ENCODE data around the gene MR1. TPM values are rescaled to one million over a fixed set of nuclear protein-coding genes. Genes with fewer than 3 reads are reported as not detected.

Gene MR1
- total and polyA plus RNA-seq, 9 of the 15 experiments (the other 6 are each of a cell fraction or from before 2014, with no cell fraction given), result 9.7 to 21.7 (median 15.6) TPM

- TF ChIP-seq ZNF592 (IDR thresholded peaks at IDR 0.05) (peak; percentile 59), ZNF436 (CRISPR knock-in tag; IDR thresholded peaks at IDR 0.05) (peak; percentile 56; the same call in 1 of the 2 replicates), ZNF175 (CRISPR knock-in tag; IDR thresholded peaks at IDR 0.05; ENCODE audit: low read depth) (no peak), ZNF316 (IDR thresholded peaks at IDR 0.05) (peak; percentile 22; the same call in 1 of the 2 replicates), ZBTB9 (CRISPR knock-in tag; IDR thresholded peaks at IDR 0.05) (peak; percentile 71; the same call in 1 of the 2 replicates), NR3C1 (CRISPR knock-in tag; IDR thresholded peaks at IDR 0.05) (peak; percentile 78; the same call in 1 of the 2 replicates), ILF3 (IDR thresholded peaks at IDR 0.05; ENCODE audit: borderline replicate concordance) (peak; percentile 95; the same call in 1 of the 2 replicates), ZNF778 (CRISPR knock-in tag; IDR thresholded peaks at IDR 0.05) (no peak), SUPT5H (IDR thresholded peaks at IDR 0.05) (peak; percentile 100), E2F3 (CRISPR knock-in tag; IDR thresholded peaks at IDR 0.05) (no peak), ARID1B (IDR thresholded peaks at IDR 0.05) (peak; percentile 24; the same call in 1 of the 2 replicates), ZNF224 (CRISPR knock-in tag; IDR thresholded peaks at IDR 0.05) (peak; percentile 35), CCAR2 (IDR thresholded peaks at IDR 0.05; ENCODE audit: low read depth, low read length) (no peak), RHOXF2B (CRISPR knock-in tag; conservative IDR thresholded peaks at IDR 0.05) (peak; percentile 88)
- TF ChIP-seq, protein P1, sequence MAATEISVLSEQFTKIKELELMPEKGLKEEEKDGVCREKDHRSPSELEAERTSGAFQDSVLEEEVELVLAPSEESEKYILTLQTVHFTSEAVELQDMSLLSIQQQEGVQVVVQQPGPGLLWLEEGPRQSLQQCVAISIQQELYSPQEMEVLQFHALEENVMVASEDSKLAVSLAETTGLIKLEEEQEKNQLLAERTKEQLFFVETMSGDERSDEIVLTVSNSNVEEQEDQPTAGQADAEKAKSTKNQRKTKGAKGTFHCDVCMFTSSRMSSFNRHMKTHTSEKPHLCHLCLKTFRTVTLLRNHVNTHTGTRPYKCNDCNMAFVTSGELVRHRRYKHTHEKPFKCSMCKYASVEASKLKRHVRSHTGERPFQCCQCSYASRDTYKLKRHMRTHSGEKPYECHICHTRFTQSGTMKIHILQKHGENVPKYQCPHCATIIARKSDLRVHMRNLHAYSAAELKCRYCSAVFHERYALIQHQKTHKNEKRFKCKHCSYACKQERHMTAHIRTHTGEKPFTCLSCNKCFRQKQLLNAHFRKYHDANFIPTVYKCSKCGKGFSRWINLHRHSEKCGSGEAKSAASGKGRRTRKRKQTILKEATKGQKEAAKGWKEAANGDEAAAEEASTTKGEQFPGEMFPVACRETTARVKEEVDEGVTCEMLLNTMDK (IDR thresholded peaks at IDR 0.05; ENCODE audit: borderline replicate concordance, insufficient read depth, low read depth, low read length, poor library complexity, severe bottlenecking), result no peak
- TF ChIP-seq, protein P2, sequence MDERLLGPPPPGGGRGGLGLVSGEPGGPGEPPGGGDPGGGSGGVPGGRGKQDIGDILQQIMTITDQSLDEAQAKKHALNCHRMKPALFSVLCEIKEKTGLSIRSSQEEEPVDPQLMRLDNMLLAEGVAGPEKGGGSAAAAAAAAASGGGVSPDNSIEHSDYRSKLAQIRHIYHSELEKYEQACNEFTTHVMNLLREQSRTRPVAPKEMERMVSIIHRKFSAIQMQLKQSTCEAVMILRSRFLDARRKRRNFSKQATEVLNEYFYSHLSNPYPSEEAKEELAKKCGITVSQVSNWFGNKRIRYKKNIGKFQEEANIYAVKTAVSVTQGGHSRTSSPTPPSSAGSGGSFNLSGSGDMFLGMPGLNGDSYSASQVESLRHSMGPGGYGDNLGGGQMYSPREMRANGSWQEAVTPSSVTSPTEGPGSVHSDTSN (CRISPR knock-in tag; IDR thresholded peaks at IDR 0.05; ENCODE audit: low read depth), result peak; percentile 13; the same call in 1 of the 2 replicates
- TF ChIP-seq, protein P2 (tag; conservative IDR thresholded peaks at IDR 0.05; ENCODE audit: low read depth), result peak; percentile 55
Observed at GRCh38 chr1:181088079-181089016, 54.6 kb downstream of the MR1 start, which contains the start of gene IER5 (continued).
